GM12878 (cell line): ENCODE results near the gene NR4A2. TPM values are rescaled to one million over a fixed set of nuclear protein-coding genes. Genes with fewer than 3 reads are reported as not detected.

Experiments
- KLF5 ChIP-seq: fragments of 450-650 bp; IDR thresholded peaks from 2 replicates; pipeline ENCODE4 v1.6.1; 2014; ENCODE audit warnings: mild to moderate bottlenecking; ENCODE audit not compliant: partially characterized antibody
- USF1 ChIP-seq: IDR thresholded peaks from 2 replicates; pipeline ENCODE4 v1.6.1; 2011; ENCODE audit warnings: borderline replicate concordance, low read depth, mild to moderate bottlenecking, moderate library complexity, mixed read lengths, low read length; ENCODE audit not compliant: insufficient read depth; ENCODE audit errors: extremely low read length
- ZNF207 ChIP-seq: fragments of 450-650 bp; IDR thresholded peaks from 2 replicates; pipeline ENCODE4 v1.6.1; 2014; ENCODE audit warnings: antibody characterized with exemption, mild to moderate bottlenecking, borderline replicate concordance
- ZNF384 ChIP-seq: IDR thresholded peaks from 2 replicates; pipeline ENCODE4 v1.6.1; 2012; ENCODE audit warnings: low read depth, mild to moderate bottlenecking, low read length, improper control_type of control experiment, borderline replicate concordance
- polyA plus RNA-seq, 11 experiments: library from polyadenylated mRNA; depleted of rRNA in 4 of 11; unstranded in 6 of 11; stranded (reverse) in 5 of 11; fragments of >200 nt; fragmentation: Nextera tagmentation in 4 of 11; fragmentation: Illumina TruSeq in 1 of 11; extraction: Ambion mirVana in 4 of 11; extraction: Trizol in 1 of 11; gene quantifications; 1 replicate in 1 of 11; 2 replicates in 10 of 11; pipeline versions ENCODE4 v1.2.1 to v1.2.3, GENCODE V29; 2011 to 2016; ENCODE audit warnings: inconsistent platforms in 2 of 11, missing spikeins in 2 of 11, low read depth in 1 of 11
- total RNA-seq, 4 experiments: library from RNA; depleted of rRNA in 3 of 4; stranded (reverse); fragments of >200 nt in 3 of 4; fragmentation: Illumina TruSeq in 1 of 4; extraction: Trizol in 1 of 4; gene quantifications; 2 replicates each; pipeline versions ENCODE4 v1.2.1 to v1.2.3, GENCODE V29; 2013 to 2021
- TF ChIP-seq, protein P1 (sequence below): IDR thresholded peaks from 2 replicates; pipeline ENCODE4 v1.6.1; 2012; ENCODE audit warnings: low read depth, low read length, improper control_type of control experiment
- TF ChIP-seq, protein P2 (sequence below): fragments of 450-650 bp; formaldehyde crosslinking; IDR thresholded peaks from 2 replicates; pipeline ENCODE4 v1.4.0; 2020; ENCODE audit warnings: mild to moderate bottlenecking, moderate library complexity

The NR4A2 gene
- total and polyA plus RNA-seq, 10 of the 15 experiments (the other 5 are each of a cell fraction or from before 2014, with no cell fraction given): 0.15 to 3.4 (median 0.58) TPM

DNA sequence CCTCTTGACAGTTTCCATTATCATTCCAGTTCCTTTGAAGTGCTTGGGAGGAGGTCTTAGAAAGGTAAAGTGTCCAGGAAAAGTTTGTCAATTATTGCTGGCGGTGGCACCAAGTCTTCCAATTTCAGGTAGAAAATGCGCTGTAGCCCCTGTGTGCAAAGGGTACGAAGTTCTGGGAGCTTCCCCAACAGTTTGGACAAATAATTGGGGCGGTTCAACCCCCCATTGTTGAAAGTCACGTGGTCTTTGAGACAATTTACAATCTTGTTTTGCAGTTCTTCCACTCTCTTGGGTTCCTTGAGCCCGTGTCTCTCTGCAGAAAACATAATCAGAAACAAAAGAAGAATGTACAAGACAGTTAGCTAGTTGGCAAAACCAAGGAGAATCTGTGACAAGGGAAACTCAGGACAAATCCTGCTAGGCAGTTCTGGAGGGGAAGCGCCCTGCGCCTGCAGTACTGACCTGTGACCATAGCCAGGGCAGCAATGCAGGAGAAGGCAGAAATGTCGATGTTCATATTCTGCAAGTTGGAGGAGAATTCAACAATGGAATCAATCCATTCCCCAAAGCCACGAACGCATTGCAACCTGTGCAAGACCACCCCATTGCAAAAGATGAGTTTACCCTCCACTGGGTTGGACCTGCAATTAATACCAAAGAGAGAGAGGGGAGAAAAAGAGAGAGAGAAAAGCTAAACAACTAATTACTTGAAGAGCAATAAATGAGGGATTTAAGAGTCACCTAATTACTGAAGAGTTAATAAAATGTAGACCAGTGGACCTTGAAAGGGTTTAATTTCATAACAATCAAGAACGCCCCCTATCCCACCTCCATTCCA is 6.6 kb downstream of the NR4A2 start (continued):
- TF ChIP-seq USF1 (no peak), ZNF207 (no peak), KLF5 (no peak), ZNF384 (no peak)
- TF ChIP-seq, protein P1, sequence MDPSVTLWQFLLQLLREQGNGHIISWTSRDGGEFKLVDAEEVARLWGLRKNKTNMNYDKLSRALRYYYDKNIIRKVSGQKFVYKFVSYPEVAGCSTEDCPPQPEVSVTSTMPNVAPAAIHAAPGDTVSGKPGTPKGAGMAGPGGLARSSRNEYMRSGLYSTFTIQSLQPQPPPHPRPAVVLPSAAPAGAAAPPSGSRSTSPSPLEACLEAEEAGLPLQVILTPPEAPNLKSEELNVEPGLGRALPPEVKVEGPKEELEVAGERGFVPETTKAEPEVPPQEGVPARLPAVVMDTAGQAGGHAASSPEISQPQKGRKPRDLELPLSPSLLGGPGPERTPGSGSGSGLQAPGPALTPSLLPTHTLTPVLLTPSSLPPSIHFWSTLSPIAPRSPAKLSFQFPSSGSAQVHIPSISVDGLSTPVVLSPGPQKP: no peak
- TF ChIP-seq, protein P2, sequence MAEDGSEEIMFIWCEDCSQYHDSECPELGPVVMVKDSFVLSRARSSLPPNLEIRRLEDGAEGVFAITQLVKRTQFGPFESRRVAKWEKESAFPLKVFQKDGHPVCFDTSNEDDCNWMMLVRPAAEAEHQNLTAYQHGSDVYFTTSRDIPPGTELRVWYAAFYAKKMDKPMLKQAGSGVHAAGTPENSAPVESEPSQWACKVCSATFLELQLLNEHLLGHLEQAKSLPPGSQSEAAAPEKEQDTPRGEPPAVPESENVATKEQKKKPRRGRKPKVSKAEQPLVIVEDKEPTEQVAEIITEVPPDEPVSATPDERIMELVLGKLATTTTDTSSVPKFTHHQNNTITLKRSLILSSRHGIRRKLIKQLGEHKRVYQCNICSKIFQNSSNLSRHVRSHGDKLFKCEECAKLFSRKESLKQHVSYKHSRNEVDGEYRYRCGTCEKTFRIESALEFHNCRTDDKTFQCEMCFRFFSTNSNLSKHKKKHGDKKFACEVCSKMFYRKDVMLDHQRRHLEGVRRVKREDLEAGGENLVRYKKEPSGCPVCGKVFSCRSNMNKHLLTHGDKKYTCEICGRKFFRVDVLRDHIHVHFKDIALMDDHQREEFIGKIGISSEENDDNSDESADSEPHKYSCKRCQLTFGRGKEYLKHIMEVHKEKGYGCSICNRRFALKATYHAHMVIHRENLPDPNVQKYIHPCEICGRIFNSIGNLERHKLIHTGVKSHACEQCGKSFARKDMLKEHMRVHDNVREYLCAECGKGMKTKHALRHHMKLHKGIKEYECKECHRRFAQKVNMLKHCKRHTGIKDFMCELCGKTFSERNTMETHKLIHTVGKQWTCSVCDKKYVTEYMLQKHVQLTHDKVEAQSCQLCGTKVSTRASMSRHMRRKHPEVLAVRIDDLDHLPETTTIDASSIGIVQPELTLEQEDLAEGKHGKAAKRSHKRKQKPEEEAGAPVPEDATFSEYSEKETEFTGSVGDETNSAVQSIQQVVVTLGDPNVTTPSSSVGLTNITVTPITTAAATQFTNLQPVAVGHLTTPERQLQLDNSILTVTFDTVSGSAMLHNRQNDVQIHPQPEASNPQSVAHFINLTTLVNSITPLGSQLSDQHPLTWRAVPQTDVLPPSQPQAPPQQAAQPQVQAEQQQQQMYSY (CRISPR knock-in tag): no peak
